Measurements from ENCODE around the gene ACAP3.
A peak's percentile ranks its signal among the peaks of the same experiment; 100 is the strongest.
"Not testable (repeated sequence)": the region's sequence is repeated elsewhere in the genome, so short reads cannot be mapped to it uniquely, and the experiment has no call there.

The ACAP3 gene

DNA sequence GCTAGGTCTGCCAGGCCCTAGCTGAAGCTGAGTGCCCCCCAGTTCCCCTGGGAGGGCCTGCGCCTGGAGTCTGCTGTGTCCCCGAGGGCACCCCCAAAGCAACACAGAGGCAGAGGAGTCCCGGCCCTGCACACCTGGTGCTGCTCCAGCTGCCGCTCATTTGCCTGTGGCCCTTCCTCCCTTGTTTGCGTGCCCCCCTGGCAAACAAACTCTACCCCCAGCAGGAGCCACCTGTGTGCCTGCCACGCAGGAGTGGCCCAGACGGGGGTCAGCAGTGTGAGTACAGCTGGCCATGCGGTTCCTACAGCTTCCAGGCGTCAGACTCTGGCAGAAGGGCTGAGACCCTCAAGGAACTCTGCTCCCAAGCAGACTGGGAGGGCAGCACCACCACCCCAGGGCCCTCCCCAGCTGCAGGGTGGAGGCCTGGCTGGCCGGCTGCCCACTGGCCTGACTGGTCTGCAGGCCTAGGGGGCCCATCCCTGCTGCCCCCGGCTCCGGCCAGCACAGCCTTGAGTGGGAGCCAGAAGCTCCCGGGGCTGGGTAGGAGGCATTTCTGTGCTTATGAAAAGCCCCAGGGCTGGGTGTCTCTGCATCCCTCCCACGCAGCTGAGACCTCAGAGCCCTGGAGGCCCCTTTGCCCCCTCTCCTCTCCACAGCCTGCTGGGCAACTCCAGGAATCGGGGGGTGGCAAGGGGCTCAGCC is 22.8 kb upstream of the ACAP3 start:
- DNase-seq (ENCODE audit: low read depth): no peak

DNA sequence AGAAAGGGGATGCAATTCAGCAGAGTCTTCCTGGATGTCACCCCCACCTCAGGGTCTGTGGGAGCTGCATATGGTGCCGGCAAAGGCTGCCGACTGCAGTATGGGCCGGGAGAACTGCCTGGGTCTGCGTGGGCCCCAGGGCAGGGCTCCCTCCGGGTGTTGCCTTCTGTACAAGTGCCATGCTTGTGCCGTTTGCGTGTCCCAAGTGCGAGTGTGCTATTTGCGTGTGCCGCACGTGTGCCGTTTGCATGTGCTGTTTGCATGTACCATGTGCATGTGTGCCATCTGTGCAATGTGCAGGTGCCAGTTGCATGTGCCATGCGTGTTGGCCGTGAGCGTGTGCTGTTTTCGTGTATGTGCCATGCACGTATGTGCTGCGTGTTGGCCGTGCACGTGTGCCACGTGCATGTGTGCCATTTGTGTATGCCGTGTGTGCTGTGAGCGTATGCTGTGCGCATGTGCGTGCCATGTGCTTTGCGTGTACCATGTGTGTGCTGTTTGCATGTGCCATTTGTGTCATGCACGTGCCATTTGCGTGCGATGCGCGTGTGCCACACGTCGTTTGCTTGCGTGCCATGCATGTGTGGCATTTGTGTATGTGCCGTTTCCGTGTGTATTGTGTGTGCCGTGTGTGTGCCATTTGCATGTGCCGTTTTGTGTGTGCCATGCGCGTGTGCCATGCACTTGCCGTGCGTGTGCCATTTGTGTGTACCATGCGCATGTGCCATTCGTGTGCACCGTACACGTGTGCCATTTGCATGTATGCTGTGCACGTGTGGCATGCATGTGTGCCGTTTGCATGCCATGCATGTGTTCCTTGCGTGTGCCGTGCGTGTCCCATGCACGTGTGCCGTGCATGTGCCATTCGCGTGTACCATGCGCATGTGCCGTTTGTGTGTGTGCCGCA is 21.8 kb upstream of the ACAP3 start:
- DNase-seq (ENCODE audit: low read depth): no peak

DNA sequence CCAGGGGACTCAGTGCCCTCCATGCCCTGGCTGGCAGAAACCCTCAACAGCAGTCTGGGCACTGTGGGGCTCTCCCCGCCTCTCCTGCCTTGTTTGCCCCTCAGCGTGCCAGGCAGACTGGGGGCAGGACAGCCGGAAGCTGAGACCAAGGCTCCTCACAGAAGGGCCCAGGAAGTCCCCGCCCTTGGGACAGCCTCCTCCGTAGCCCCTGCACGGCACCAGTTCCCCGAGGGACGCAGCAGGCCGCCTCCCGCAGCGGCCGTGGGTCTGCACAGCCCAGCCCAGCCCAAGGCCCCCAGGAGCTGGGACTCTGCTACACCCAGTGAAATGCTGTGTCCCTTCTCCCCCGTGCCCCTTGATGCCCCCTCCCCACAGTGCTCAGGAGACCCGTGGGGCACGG is 20.5 kb upstream of the ACAP3 start:
- DNase-seq (ENCODE audit: low read depth): no peak

DNA sequence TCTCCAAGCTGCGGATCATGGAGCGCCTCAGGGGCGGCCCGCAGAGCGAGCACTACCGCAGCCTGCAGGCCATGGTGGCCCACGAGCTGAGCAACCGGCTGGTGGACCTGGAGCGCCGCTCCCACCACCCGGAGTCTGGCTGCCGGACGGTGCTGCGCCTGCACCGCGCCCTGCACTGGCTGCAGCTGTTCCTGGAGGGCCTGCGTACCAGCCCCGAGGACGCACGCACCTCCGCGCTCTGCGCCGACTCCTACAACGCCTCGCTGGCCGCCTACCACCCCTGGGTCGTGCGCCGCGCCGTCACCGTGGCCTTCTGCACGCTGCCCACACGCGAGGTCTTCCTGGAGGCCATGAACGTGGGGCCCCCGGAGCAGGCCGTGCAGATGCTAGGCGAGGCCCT is 19.6 kb upstream of the ACAP3 start:
- no peak for DNase-seq (ENCODE audit: low read depth)

DNA sequence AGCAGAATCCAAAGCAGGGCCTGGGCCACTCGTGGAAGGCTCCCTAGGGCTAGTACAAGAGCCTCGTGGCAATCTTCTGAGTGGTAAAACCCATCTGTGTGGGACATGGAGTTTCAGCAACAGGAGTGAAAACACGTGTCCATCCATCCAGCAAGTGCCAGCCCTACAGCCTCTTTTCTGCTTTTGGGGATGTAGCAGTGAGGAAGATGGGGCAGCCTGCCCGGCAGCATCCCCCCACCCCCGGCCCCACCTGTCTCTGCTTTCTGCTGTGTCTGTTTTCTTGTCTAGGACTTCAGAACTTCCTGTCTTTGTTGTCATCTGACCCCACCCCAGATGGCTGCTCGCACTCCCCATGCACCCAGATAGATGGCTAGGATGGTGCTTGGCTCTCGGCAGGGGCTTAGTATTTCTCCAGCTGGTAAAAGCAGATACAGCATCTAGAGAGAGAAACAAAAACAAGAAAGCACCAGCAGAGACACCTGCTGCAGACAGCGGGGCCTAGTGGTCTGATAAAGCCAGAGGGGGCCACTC is 18.4 kb upstream of the ACAP3 start:
- DNase-seq (ENCODE audit: low read depth): no peak

DNA sequence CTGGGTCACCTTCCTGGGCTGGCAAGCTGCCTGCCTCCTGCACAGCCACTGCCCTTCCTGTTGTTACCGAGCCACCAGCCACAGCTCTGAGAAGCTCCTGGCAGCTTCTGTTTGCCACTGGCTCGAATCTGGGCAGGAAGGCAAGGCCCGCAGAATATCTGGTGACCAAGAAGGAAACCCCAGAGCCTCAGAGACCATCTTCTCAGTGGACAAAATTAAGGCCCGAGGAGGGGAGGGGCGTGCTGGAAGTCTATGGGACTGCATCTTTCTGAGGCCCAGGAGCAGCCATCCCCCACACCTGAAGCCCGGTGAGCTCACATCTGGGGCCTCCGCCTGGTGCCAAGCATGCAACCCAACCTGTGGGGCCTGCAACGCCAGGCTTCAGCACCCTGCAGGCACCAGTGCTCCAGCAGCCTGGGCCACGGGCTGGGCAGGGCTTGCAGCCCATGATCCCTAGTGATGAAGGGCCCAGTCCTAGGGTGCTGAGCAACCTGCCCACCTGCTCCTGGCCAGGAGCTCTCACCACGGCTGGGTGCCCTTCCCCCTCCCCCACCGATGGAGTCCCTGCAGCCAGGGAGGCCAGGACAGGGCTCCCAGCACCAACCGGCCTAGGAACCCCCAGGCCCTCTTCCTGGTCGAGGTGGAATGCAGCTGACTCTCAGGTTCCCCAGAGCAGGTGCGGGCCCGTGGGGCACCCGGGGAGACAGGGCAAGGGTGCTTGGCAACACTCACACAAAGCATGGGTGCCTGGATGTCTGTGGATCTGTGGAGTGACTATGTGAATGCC is 17.8 kb upstream of the ACAP3 start:
- no peak for DNase-seq (ENCODE audit: low read depth)

DNA sequence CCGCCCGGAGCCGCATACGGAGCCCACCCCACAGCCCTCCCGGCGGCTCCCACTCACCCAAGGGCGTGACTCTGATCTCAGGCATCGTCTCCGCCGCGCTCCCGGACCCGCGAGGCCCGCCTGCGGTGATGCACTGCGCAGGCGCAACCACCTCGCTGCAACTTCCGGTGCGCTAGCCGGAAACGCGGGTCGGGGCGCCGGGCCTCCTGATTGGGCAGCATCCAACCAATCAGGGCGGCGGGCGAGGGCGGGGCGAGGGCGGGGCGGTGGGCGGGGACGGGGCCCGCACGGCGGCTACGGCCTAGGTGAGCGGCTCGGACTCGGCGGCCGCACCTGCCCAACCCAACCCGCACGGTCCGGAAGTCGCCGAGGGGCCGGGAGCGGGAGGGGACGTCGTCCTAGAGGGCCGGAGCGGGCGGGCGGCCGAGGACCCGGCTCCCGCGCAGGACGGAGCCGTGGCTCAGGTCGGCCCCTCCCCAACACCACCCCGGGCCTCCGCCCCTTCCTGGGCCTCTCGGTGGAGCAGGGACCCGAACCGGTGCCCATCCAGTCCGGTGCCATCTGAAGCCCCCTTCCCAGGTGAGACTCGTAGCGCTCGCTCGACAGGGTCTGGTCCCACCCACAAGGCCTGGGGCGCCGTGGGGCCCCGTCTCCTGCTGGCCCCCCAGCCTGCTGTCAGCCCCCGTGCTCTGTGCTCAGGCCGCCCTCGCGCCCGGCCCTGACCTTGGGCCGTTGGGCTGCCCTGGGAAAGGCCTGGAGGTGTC is 17.0 kb upstream of the ACAP3 start, which contains the start of the genes CPTP and INTS11:
Gene CPTP, plus strand, starts transcription at position 279 of the 764 bp plus-strand sequence. CDS start 2,109 bp downstream, outside the sequence.
Gene INTS11, minus strand, starts transcription at position 137 of the 764 bp plus-strand sequence. Its CDS starts 52 bp downstream, at position 85.
- DNase-seq (ENCODE audit: low read depth): peak; percentile 93

DNA sequence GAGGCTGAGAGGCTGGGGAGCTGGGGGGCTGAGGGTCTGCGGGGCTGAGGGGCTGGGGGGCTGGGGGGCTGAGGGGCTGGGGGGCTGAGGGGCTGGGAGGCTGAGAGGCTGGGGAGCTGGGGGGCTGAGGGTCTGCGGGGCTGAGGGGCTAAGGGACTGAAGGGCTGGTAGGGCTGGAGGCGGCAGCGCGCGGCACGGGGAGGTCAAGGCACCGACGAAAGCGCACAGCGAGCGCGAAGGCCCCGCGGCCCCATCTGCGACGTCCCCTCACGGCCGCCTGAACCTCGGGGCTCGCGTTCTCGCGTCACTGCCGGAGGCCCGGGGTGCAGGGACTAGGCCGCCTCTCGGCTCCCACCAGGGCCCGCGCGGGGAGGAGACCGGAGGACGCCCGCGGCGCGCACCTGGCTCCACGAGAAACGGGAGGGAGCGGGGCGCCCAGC is 16.4 kb upstream of the ACAP3 start:
- DNase-seq (ENCODE audit: low read depth): no peak

DNA sequence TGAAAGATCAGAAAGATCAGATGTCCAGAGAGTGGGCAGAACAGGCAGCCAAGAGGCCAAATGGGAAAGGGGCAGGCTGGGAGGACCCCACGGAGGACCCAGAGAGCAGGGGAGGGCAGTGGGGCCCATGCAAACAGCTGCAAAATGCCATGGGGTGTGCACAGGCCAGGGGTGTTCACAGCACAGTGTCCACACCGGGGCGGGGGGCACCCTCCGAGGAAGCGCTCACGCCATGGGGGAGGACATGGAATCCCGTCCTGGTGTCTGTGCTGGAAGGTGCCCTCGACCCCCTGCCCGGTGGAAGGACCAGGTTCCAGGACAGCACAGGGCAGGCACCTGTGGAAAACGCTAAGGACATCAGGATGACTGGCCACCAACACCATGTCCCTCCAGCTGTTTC is 15.2 kb upstream of the ACAP3 start:
- DNase-seq (ENCODE audit: low read depth): no peak

DNA sequence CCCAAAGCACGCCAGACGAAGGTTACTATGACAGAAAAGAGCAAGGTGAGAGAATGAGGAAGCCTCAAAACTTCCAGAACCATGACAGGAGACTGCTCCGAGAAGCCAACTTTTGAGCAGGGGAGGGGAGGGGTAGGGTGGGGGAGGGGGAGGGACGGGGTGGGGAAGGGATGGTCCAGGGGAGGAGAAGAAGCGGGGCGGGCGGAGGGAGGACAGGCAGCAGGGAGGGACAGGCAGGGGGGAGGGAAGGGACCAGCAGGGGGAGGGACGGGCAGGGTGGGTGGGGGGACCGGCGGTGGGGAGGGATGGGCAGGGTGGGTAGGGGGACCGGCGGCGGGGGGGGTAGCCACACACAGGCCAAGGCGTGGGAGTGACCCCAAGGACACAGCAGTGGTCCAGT is 14.7 kb upstream of the ACAP3 start:
- DNase-seq (ENCODE audit: low read depth): no peak

DNA sequence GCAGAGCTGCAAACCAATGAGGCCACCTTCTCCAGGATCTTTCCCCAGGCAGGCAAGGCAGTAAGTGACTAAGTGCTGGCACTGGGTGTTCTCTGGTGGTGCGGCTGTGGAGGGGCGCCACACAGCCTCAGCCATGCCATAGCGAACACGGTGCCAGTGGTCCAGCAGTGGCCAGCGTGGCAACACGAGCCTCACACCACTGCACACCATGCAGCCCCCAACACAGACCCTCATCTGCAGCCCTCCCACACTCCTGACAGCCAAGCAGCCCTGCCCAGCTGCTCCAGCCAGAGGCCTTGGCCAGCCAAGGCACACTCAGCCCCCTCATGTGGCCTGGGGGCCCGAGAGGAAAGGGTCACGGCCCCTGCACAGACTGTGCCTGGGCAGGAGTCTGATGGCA is 13.7 kb upstream of the ACAP3 start:
- DNase-seq (ENCODE audit: low read depth): no peak

DNA sequence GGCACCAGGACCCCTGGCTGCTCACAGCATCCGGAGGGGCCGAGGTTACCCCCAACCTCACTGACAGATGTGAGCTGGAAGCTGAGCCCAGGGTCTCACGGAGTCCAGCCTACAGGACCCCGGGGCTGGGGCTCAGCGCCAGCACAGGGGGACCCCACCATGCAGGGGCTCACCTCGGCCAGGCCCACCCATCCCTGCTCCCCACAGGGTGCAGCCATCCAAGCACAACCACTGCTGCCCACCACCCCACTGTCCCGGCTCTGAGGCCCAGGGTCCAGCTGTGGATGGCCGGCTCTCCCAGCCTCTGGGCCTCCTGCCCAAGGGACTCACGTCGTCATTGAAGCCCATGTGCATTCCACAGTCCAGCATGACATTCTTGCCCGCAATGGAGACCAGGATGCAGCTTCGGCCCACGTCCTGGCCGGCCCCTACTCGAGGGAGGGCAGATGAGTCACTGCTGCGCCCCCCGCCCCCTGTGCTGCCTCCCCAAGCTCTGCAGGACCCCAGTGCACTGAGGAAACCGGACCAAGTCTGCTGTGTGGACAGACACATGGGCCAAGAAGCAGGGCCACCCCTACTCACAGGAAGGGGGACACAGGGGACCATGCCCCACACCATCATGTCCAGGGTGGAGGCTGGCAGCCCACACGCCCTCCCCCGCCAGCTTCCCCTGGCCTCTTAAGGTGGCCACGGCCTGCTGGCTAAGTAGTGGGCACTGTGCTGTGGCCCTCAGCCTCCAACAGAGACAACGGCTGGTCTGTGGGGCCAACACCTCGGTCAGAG is 13.1 kb upstream of the ACAP3 start:
- no peak for DNase-seq (ENCODE audit: low read depth)

DNA sequence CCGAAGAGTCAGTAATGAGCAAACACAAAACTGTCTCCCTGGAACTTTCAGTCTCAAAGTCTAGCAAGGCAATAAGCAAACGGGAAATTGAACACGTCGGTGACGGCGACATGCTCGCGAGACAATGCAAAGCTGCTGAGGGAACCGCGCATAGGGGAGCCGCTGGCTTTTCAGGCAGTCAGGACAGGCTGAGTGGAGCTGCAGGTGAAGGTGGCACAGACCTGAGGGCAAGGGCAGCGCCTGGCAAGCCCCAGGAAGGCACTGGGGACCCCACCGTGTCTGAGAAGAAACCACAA is 11.9 kb upstream of the ACAP3 start:
- no peak for DNase-seq (ENCODE audit: low read depth)

DNA sequence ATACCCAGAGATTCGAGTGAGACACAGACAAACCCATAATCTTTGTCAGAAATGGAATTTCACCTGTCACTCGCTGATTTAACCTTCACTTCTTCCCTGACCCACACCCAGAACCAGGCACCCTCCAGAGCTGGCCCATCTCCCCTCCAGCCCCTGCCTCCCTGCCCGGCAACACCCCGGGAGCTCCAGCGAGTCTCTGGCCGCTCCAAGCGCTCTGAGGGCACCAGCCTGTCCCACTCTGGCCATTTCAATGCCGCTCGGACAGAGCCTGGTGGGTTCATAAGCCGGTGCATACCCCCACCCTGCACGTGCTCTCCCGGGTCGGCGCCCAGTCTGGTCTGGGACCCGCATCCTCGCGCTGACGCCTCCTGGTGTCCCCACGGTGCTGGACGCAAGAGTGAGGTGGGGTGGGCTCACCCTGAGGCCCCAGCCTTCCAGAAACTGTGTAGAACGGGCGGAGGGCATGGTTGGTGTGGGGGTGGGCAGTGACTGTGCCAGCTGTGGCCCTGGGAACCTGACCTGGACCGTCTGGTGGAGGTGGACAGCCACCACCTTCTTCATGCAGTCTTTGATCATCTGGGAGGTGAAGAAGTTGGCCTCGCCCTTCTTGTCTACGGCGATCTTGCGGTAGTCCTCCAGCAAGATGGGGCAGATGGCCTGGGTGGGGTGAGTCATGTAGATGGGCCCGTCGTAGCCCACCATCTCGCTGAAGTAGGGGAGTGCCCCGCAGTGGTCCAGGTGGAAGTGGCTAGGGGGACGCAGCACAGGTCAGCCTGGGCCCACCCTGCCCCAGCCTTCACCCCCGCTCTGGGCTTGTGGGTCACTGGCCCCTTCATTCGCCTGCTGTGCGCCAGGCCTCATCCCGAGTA is 11.3 kb upstream of the ACAP3 start:
- DNase-seq (ENCODE audit: low read depth): no peak

DNA sequence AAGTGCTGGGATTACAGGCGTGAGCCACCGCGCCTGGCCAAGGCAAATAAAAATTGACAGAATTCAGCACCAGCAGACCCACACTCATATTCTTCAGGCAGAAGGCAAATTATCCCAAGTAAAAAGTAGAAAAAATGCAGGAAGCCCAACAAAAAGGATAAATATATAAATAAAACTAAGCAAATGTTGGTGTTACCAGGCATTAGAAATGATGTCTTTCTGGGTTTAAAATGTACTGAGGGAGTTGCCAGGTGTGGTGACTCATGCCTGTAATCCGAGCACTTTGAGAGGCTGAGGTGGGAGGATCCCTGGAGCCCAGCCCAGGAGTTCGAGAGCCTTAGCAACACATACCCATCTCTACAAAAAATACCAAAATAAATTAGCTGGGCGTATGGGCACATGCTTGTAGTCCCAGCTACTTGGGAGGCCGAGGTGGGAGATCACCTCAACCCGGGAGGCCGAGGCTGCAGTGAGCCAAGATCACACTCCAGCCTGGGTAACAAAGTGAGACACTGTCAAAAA is 10.5 kb upstream of the ACAP3 start:
- no peak for DNase-seq (ENCODE audit: low read depth)

DNA sequence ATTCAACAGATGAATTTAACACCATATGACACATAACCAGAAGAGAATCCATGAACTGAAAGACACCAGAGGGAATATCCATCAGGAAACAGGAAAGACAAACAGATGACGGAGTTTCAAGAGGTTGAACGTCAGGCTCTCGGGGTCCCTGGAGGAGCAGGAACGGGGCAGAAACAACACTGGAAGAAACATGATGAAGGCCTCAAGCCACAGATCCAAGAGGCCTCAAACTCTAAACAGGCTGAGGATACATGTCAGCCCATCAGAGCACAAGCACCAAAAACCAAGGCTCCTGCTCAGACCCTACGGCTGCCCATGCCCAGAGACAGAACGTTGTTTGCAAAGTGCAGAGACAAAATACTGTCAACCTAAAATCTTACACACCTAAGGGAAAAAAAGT is 9.7 kb upstream of the ACAP3 start:
- DNase-seq (ENCODE audit: low read depth): no peak

DNA sequence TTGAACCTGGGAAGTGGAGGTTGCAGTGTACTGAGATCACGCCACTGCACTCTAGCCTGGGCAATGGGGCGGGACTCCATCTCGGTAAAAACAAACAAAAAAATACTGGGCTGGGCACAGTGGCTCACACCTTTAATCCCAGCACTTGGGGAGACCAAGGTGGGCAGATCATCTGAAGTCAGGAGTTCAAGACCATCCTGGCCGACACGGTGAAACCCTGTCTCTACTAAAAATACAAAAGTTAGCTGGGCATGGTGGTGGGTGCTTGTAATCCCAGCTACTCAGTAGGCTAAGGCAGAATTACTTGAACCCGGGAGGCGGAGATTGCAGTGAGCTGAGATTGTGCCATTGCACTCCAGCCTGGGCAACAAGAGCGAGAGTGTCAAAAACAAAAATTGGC is 8.5 kb upstream of the ACAP3 start:
- DNase-seq (ENCODE audit: low read depth): not testable (repeated sequence)

DNA sequence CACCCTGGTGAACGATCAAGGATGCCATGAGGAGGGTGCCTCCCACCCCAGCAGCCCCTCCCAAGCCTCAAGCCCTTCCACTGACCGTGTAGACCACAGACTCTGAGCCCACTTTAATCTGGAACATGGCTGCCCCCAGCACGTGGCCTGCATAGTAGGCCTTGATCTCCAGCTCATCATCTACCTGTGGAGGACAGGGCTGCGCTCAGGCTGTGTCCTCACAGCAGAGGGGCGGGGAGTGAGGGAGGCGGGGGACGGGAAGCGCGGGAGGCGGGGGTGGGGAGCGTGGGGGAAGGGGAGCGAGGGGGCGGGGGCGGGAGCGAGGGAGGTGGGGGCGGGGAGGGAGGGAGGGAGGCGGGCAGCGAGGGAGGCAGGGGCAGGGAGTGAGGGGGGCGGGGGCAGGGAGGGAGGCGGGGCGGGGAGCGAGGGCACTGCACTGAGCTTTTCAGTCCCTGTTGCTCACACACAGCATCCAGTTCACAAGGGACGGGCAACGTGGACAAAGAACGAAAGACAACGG is 7.8 kb upstream of the ACAP3 start:
- no peak for DNase-seq (ENCODE audit: low read depth)

DNA sequence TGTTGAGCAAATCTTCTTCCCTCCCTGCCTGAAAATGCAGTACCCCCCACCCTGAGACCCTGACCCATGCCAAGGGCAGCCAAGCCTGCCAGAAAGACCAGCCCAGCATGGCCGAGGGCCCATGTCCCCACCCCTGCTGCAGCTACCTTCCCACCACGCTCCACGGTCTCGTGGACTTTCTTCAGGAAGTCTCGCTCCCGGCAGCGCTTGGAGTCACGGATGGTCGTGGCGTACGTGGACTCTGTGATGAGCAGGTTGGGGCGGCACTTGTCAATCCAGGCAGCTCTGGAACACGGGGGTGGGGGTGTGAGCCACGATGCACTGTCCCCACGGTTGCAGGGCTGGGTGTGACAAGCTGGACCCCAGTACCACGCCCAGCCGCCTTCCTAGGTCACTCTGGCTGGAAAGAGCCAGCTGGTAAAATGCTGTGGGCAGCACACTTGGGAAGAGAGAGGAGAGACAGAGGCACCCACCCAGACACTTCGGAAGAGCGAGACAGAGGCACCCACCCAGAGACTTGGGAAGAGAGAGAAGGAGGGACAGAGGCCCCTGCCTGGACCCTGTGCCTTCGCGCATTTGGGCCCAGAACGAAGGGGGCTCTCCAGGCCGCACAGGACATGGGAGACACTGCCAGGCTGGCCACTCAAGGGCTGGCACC is 7.1 kb upstream of the ACAP3 start:
- DNase-seq (ENCODE audit: low read depth): no peak
